CD4-positive, CD25-positive, alpha-beta regulatory T cell (primary cell): ENCODE results near the gene SLC25A42. TPM values are rescaled to one million over a fixed set of nuclear protein-coding genes. Genes with fewer than 3 reads are reported as not detected.

Experiments used
- ATAC-seq, 2 donors: fragments of 150-1000 bp; cut with Tn5 transposase; one replicate each; pipeline ENCODE4 v1.10.0; 2021; ENCODE audit warnings: low read depth in 2 of 2, moderate number of reproducible peaks in 2 of 2, moderate library complexity in 1 of 2
- DNase-seq, 3 donors: peaks; one replicate each; pipeline versions ENCODE4 v3.0.0 to v3.0.0-alpha.2; 2012 to 2022; ENCODE audit warnings: mixed read lengths in 1 of 3
- H3K27ac ChIP-seq: one replicate; pipeline ENCODE4 v1.7.0; 2013; ENCODE audit warnings: mild to moderate bottlenecking, low read length; ENCODE audit not compliant: insufficient read depth, poor library complexity, severe bottlenecking
- H3K27me3 ChIP-seq: one replicate; pipeline ENCODE4 v1.7.0; 2013; ENCODE audit warnings: low read length; ENCODE audit not compliant: control insufficient read depth, insufficient read depth
- H3K36me3 ChIP-seq: one replicate; pipeline ENCODE4 v1.7.0; 2013; ENCODE audit warnings: mild to moderate bottlenecking, low read length, moderate library complexity; ENCODE audit not compliant: control insufficient read depth, insufficient read depth
- H3K4me1 ChIP-seq: 2 replicates; pipeline ENCODE4 v1.7.0; 2013; ENCODE audit warnings: mild to moderate bottlenecking, low read length; ENCODE audit not compliant: insufficient read depth, control insufficient read depth, poor library complexity, severe bottlenecking
- H3K4me3 ChIP-seq: one replicate; pipeline ENCODE4 v1.7.0; 2013; ENCODE audit warnings: low read depth, mild to moderate bottlenecking, low read length, moderate library complexity
- H3K9me3 ChIP-seq, 2 experiments: 1 replicate in 1 of 2; 2 replicates in 1 of 2; pipeline ENCODE4 v1.7.0; 2013; ENCODE audit warnings: low read length in 2 of 2, mild to moderate bottlenecking in 1 of 2, moderate library complexity in 1 of 2; ENCODE audit not compliant: control insufficient read depth in 2 of 2
- H3K27ac Mint-ChIP-seq, 3 donors: one replicate each; pipeline ENCODE4 v1.8.0; 2020 to 2022; ENCODE audit warnings: mild to moderate bottlenecking in 3 of 3, mixed read lengths in 3 of 3, moderate library complexity in 2 of 3
- H3K27me3 Mint-ChIP-seq: one replicate; pipeline ENCODE4 v1.8.0; 2022; ENCODE audit warnings: mild to moderate bottlenecking, mixed read lengths
- H3K36me3 Mint-ChIP-seq: one replicate; pipeline ENCODE4 v1.8.0; 2020; ENCODE audit warnings: mixed read lengths
- H3K4me1 Mint-ChIP-seq, 4 donors: one replicate each; pipeline ENCODE4 v1.8.0; 2020 to 2022; ENCODE audit warnings: mixed read lengths in 4 of 4, mild to moderate bottlenecking in 1 of 4
- H3K4me3 Mint-ChIP-seq, 4 donors: one replicate each; pipeline ENCODE4 v1.8.0; 2020 to 2022; ENCODE audit warnings: mild to moderate bottlenecking in 4 of 4, mixed read lengths in 4 of 4, moderate library complexity in 3 of 4
- H3K9me3 Mint-ChIP-seq, 7 donors: one replicate each; pipeline ENCODE4 v1.8.0; 2020 to 2022; ENCODE audit warnings: mixed read lengths in 7 of 7, mild to moderate bottlenecking in 3 of 7, moderate library complexity in 2 of 7
- polyA plus RNA-seq, 4 donors: library from polyadenylated mRNA; unstranded; fragments of 300-500 nt; fragmentation: Illumina TruSeq; gene quantifications; one replicate each; pipeline ENCODE4 v1.2.3, GENCODE V29; 2021
- total RNA-seq: library from RNA; stranded (reverse); gene quantifications from one replicate; pipeline ENCODE4 v1.2.3, GENCODE V29; 2022

SLC25A42 gene
- total and polyA plus RNA-seq, 5 donors from 2014 or later = 10.4 to 32.2 (median 19.0) TPM

DNA sequence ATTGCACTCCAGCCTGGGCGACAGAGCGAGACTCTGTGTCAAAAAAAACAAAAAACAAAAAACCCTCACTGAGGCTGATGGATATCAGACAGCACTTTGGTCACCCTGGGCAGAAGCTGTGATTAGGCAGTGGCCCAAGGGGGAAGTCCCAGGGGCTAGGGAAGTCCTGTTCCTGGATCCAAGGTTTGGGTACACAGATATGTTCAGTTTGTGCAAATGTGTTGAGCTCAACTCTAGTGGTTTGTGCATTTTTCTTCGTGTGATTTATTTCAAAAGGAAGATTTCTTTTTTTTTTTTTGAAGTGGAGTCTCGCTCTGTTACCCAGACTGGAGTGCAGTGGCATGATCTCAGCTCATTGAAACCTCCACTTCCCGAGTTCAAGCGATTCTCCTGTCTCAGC, 94.0 kb downstream of the SLC25A42 start:
- Histone ChIP-seq H3K4me1 (no peaks in the 10 kb centered on the region), H3K4me3 (no peak overlapping the region), H3K9me3 (no peaks in the 10 kb centered on the region), H3K27me3 (no peaks in the 10 kb centered on the region), H3K27ac (no peak overlapping the region), H3K36me3 (peaks cover 2% of the 10 kb centered on the region)
- DNase-seq (no peak), ATAC-seq (no peak)
- Mint-ChIP-seq H3K4me1 (peaks cover 0 to 5% (median 1%) of the 10 kb centered on the region in 4 donors), H3K27me3 (no peaks in the 10 kb centered on the region), H3K9me3 (peaks cover 0 to 2% (median 0%) of the 10 kb centered on the region in 7 donors), H3K36me3 (peaks cover 18% of the 10 kb centered on the region), H3K4me3 (no peak overlapping the region), H3K27ac (no peak overlapping the region)

DNA sequence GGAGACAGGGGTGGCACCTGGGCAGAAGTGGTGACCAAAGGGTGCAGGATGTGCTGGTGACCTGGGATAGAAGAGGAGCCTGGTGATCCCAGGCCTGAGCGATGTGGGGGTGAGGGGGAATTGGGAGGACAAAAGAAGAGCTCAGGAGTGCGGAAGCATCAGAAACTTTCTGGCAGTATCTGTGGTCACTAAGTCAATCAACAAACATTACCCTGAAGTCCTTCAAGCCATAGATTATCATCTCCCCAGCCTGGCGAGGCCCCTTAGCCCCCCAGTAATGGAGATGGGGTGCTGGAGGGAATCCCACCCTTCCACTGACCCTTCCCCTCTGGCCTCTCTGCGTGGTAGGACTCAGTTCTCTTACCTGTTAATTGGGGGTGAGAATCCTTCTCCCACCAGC, 95.7 kb downstream of the SLC25A42 start:
- Histone ChIP-seq H3K4me1 (no peaks in the 10 kb centered on the region), H3K36me3 (peaks cover 2% of the 10 kb centered on the region), H3K9me3 (no peaks in the 10 kb centered on the region), H3K4me3 (no peak overlapping the region), H3K27me3 (no peaks in the 10 kb centered on the region), H3K27ac (no peak overlapping the region)
- peaks cover 0 to 2% (median 0%) of the 10 kb centered on the region in 7 donors for H3K9me3 Mint-ChIP-seq
- no peak overlapping the region for H3K4me3 Mint-ChIP-seq
- peaks cover 18% of the 10 kb centered on the region for H3K36me3 Mint-ChIP-seq
- H3K27me3 Mint-ChIP-seq = no peaks in the 10 kb centered on the region
- DNase-seq = no peak
- peaks cover 0 to 5% (median 1%) of the 10 kb centered on the region in 4 donors for H3K4me1 Mint-ChIP-seq
- H3K27ac Mint-ChIP-seq = peak overlapping the region in 1 of 3 donors; percentile 71
- ATAC-seq = no peak

DNA sequence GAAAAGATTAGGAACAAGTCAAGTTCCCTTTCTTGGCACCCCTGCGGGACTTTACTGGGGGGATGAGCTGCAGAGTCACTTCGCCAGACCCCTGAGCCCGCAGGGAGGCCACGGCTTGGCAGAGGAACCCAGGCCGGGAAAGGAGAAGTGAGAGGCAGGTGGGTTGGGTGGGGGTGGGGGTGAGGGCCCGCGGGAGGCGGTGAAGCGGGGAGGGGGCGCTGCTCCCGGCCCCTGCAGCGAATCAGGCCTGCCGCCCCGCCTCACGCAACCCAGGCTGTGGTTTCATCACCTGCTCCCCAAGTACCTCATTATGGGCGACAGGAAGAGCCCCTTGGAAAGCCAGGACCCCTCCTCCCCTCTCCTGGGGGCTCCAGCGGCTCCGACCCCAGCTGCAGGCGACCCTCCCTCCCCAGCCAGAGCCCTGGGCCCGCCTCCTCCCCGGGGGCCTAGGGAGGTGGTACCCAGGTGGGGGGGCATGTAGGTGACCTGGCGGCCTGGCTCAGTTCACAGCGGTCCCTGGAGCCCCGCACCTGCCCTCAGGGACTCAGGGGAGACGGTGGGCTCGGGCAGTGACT, 96.8 kb downstream of the SLC25A42 start:
- no peak for ATAC-seq
- H3K9me3 ChIP-seq = no peaks in the 10 kb centered on the region
- H3K27me3 ChIP-seq = no peaks in the 10 kb centered on the region
- no peak overlapping the region for H3K27ac ChIP-seq
- no peak for DNase-seq
- Mint-ChIP-seq H3K27me3 (no peaks in the 10 kb centered on the region), H3K36me3 (peaks cover 13% of the 10 kb centered on the region), H3K9me3 (peaks cover 0 to 2% (median 0%) of the 10 kb centered on the region in 7 donors), H3K4me3 (no peak overlapping the region), H3K4me1 (peaks cover 0 to 5% (median 1%) of the 10 kb centered on the region in 4 donors), H3K27ac (no peak overlapping the region)
- H3K4me3 ChIP-seq = no peak overlapping the region
- H3K4me1 ChIP-seq = no peaks in the 10 kb centered on the region
- peaks cover 2% of the 10 kb centered on the region for H3K36me3 ChIP-seq

DNA sequence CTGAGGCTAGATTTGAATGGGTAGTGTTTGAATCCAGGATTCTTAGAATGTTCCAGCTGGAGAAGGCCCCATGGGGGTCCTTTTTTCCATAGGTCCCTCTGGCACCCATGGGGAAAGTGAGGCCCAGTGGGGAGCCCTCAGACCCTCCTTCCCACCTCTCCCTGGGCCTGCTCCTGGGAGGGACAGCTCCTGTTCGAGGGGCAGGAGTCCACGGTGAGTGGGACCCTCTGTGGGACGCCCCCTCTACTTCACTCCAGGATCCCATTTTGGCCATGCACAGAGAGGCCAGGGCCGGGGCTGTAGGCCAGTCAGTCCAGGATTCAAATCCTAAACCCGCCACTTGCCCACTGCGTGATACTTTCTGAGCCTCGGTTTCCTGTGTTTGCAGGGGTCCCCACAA, 98.7 kb downstream of the SLC25A42 start:
- H3K4me1 Mint-ChIP-seq = peaks cover 0 to 5% (median 1%) of the 10 kb centered on the region in 4 donors
- H3K9me3 Mint-ChIP-seq = no peaks in the 10 kb centered on the region
- ATAC-seq (no peak), DNase-seq (no peak)
- Histone ChIP-seq H3K4me3 (no peak overlapping the region), H3K9me3 (no peaks in the 10 kb centered on the region), H3K36me3 (no peaks in the 10 kb centered on the region), H3K27ac (no peak overlapping the region), H3K27me3 (no peaks in the 10 kb centered on the region), H3K4me1 (no peaks in the 10 kb centered on the region)
- H3K27ac Mint-ChIP-seq = no peak overlapping the region
- H3K27me3 Mint-ChIP-seq = no peaks in the 10 kb centered on the region
- no peak overlapping the region for H3K4me3 Mint-ChIP-seq
- H3K36me3 Mint-ChIP-seq = peaks cover 4% of the 10 kb centered on the region

Other genes with a start within 250 kb of the SLC25A42 start
- 140 TPM for gene UPF1, start 232.0 kb upstream of the SLC25A42 start, total RNA-seq
- 10 to 100 TPM in 2 of 4 donors, 1 to 10 TPM in 2; 8.6 to 11.9 (median 9.8) TPM for gene UPF1, start 232.0 kb upstream of the SLC25A42 start, polyA plus RNA-seq
- gene CERS1, start 167.8 kb upstream of the SLC25A42 start, total RNA-seq = not detected
- not detected for gene CERS1, start 167.8 kb upstream of the SLC25A42 start, polyA plus RNA-seq
- 165 TPM for gene COPE, start 144.6 kb upstream of the SLC25A42 start, total RNA-seq
- 100 to 1,000 TPM; 218 to 314 (median 273) TPM for gene COPE, start 144.6 kb upstream of the SLC25A42 start, polyA plus RNA-seq
- 48.0 TPM for gene DDX49, start 144.3 kb upstream of the SLC25A42 start, total RNA-seq
- 10 to 100 TPM; 21.6 to 30.9 (median 26.4) TPM for gene DDX49, start 144.3 kb upstream of the SLC25A42 start, polyA plus RNA-seq
- gene HOMER3, start 122.8 kb upstream of the SLC25A42 start, total RNA-seq = 3.6 TPM
- 1 to 10 TPM; 2.8 to 3.9 (median 3.3) TPM for gene HOMER3, start 122.8 kb upstream of the SLC25A42 start, polyA plus RNA-seq
- gene SUGP2, start 30.5 kb upstream of the SLC25A42 start, total RNA-seq = 131 TPM
- gene SUGP2, start 30.5 kb upstream of the SLC25A42 start, polyA plus RNA-seq = 1 to 10 TPM; 6.2 to 9.7 (median 7.8) TPM
- gene ARMC6, start 30.4 kb upstream of the SLC25A42 start, total RNA-seq = 14.2 TPM
- gene ARMC6, start 30.4 kb upstream of the SLC25A42 start, polyA plus RNA-seq = 10 to 100 TPM; 23.7 to 36.5 (median 31.8) TPM
- 15.6 TPM for gene TMEM161A, start 74.5 kb downstream of the SLC25A42 start, total RNA-seq
- gene TMEM161A, start 74.5 kb downstream of the SLC25A42 start, polyA plus RNA-seq = 10 to 100 TPM; 24.0 to 26.0 (median 24.8) TPM
- gene MEF2B, start 106.3 kb downstream of the SLC25A42 start, total RNA-seq = 3.5 TPM
- gene MEF2B, start 106.3 kb downstream of the SLC25A42 start, polyA plus RNA-seq = under 1 TPM in 1 of 4 donors, not detected in 3; 0.30 TPM
- 27.4 TPM for gene BORCS8, start 128.2 kb downstream of the SLC25A42 start, total RNA-seq
- gene BORCS8, start 128.2 kb downstream of the SLC25A42 start, polyA plus RNA-seq = 10 to 100 TPM; 20.1 to 28.4 (median 21.8) TPM
- 62.1 TPM for gene RFXANK, start 128.3 kb downstream of the SLC25A42 start, total RNA-seq
- 100 to 1,000 TPM in 1 of 4 donors, 10 to 100 TPM in 3; 59.1 to 103 (median 80.7) TPM for gene RFXANK, start 128.3 kb downstream of the SLC25A42 start, polyA plus RNA-seq
- 17.6 TPM for gene NR2C2AP, start 139.4 kb downstream of the SLC25A42 start, total RNA-seq
- 10 to 100 TPM; 20.6 to 31.2 (median 26.8) TPM for gene NR2C2AP, start 139.4 kb downstream of the SLC25A42 start, polyA plus RNA-seq
- not detected for gene NCAN, start 148.0 kb downstream of the SLC25A42 start, total RNA-seq
- not detected for gene NCAN, start 148.0 kb downstream of the SLC25A42 start, polyA plus RNA-seq
- gene TM6SF2, start 209.3 kb downstream of the SLC25A42 start, total RNA-seq = not detected
- not detected for gene TM6SF2, start 209.3 kb downstream of the SLC25A42 start, polyA plus RNA-seq